BE2C (cell line): ENCODE data around the gene YWHAG.

Experiments
- DNase-seq: peaks from one replicate; pipeline ENCODE4 v3.0.0-alpha.2; 2020
- H3K27me3 ChIP-seq: fragments of 250-450 bp; sonication (Bioruptor Pico); 2 replicates; pipeline ENCODE4 v1.5.1; 2020; ENCODE audit warnings: mild to moderate bottlenecking
- H3K36me3 ChIP-seq: fragments of 250-450 bp; sonication (Bioruptor Pico); 2 replicates; pipeline ENCODE4 v1.5.1; 2020; ENCODE audit warnings: mild to moderate bottlenecking
- H3K4me1 ChIP-seq: fragments of 250-450 bp; sonication (Bioruptor Pico); 2 replicates; pipeline ENCODE4 v1.5.1; 2020
- H3K4me3 ChIP-seq: 2 replicates; pipeline ENCODE4 v1.5.1; 2011; ENCODE audit warnings: low read depth, low read length
- H3K9me3 ChIP-seq: fragments of 250-450 bp; sonication (Bioruptor Pico); 2 replicates; pipeline ENCODE4 v1.5.1; 2020
- CTCF ChIP-seq: IDR thresholded peaks from 2 replicates; pipeline ENCODE4 v1.5.1; 2012; ENCODE audit warnings: mild to moderate bottlenecking, low read depth, low read length

The YWHAG gene

GRCh38 chr7:76353744-76354143, 5.0 kb downstream of the YWHAG start:
- Histone ChIP-seq H3K9me3 (no peaks in the 10 kb centered on the region), H3K36me3 (peaks cover 80% of the 10 kb centered on the region), H3K4me1 (peaks cover 6% of the 10 kb centered on the region), H3K27me3 (no peaks in the 10 kb centered on the region), H3K4me3 (no peak overlapping the region)
- DNase-seq = no peak
- no peak for TF ChIP-seq CTCF

- H3K9me3 ChIP-seq = no peaks in the 10 kb centered on the region
- DNase-seq = no peak
- no peak for TF ChIP-seq CTCF
- H3K4me1 ChIP-seq = peaks cover 6% of the 10 kb centered on the region
- no peak overlapping the region for H3K4me3 ChIP-seq
- H3K27me3 ChIP-seq = no peaks in the 10 kb centered on the region
- H3K36me3 ChIP-seq = peaks cover 87% of the 10 kb centered on the region
These were observed 6.6 kb downstream of the YWHAG start for GRCh38 chr7:76352193-76352592.

- Histone ChIP-seq H3K36me3 (peaks cover 87% of the 10 kb centered on the region), H3K4me1 (peaks cover 6% of the 10 kb centered on the region), H3K27me3 (no peaks in the 10 kb centered on the region), H3K4me3 (no peak overlapping the region), H3K9me3 (no peaks in the 10 kb centered on the region)
- no peak for TF ChIP-seq CTCF
- no peak for DNase-seq
These were observed 7.4 kb downstream of the YWHAG start for GRCh38 chr7:76351372-76351771.

GRCh38 chr7:76349313-76349885, 9.4 kb downstream of the YWHAG start:
- Histone ChIP-seq H3K27me3 (no peaks in the 10 kb centered on the region), H3K36me3 (peaks cover 88% of the 10 kb centered on the region), H3K4me3 (no peak overlapping the region), H3K4me1 (no peaks in the 10 kb centered on the region), H3K9me3 (no peaks in the 10 kb centered on the region)
- TF ChIP-seq CTCF = no peak
- no peak for DNase-seq

GRCh38 chr7:76347710-76348109, 11.1 kb downstream of the YWHAG start:
- TF ChIP-seq CTCF = no peak
- no peaks in the 10 kb centered on the region for H3K9me3 ChIP-seq
- peaks cover 95% of the 10 kb centered on the region for H3K36me3 ChIP-seq
- no peaks in the 10 kb centered on the region for H3K4me1 ChIP-seq
- H3K4me3 ChIP-seq = no peak overlapping the region
- no peak for DNase-seq
- H3K27me3 ChIP-seq = no peaks in the 10 kb centered on the region

GRCh38 chr7:76346778-76347177, 12.0 kb downstream of the YWHAG start:
- Histone ChIP-seq H3K9me3 (no peaks in the 10 kb centered on the region), H3K36me3 (peaks cover 99% of the 10 kb centered on the region), H3K4me1 (no peaks in the 10 kb centered on the region), H3K4me3 (no peak overlapping the region), H3K27me3 (no peaks in the 10 kb centered on the region)
- TF ChIP-seq CTCF = no peak
- DNase-seq = no peak
